ENCODE data around the gene CACNA1S. TPM values are rescaled to one million over a fixed set of nuclear protein-coding genes. Genes with fewer than 3 reads are reported as not detected.

CACNA1S gene
- total RNA-seq, 1 donor from 2014 or later: not detected

- no peak for TF ChIP-seq CTCF (IDR thresholded peaks at IDR 0.05; ENCODE audit: unreplicated experiment)
- no peaks in the 10 kb centered on the region for H3K9me3 Mint-ChIP-seq
These were observed 1.4 kb upstream of the CACNA1S start for GRCh38 chr1:201113451-201114244.

GRCh38 chr1:201112926-201113325 is 700 bp upstream of the CACNA1S start:
- TF ChIP-seq CTCF (IDR thresholded peaks at IDR 0.05; ENCODE audit: unreplicated experiment): no peak
- Mint-ChIP-seq H3K36me3 (no peaks in the 10 kb centered on the region), H3K27me3 (ENCODE audit: low read depth) (peaks cover 34% of the 10 kb centered on the region), H3K27ac (no peak overlapping the region), H3K9me3 (no peaks in the 10 kb centered on the region), H3K4me3 (no peak overlapping the region), H3K4me1 (no peaks in the 10 kb centered on the region)
- no peak for DNase-seq (ENCODE audit: low spot score in 2 of 2, unreplicated experiment in 2 of 2)

More at GRCh38 chr1:201113451-201114244, 1.4 kb upstream of the CACNA1S start:
- Mint-ChIP-seq H3K4me1 (no peaks in the 10 kb centered on the region), H3K36me3 (no peaks in the 10 kb centered on the region), H3K27ac (no peak overlapping the region), H3K4me3 (peak overlapping the region; percentile 73), H3K27me3 (ENCODE audit: low read depth) (peaks cover 39% of the 10 kb centered on the region)
- no peak for DNase-seq (ENCODE audit: low spot score in 2 of 2, unreplicated experiment in 2 of 2)

DNA sequence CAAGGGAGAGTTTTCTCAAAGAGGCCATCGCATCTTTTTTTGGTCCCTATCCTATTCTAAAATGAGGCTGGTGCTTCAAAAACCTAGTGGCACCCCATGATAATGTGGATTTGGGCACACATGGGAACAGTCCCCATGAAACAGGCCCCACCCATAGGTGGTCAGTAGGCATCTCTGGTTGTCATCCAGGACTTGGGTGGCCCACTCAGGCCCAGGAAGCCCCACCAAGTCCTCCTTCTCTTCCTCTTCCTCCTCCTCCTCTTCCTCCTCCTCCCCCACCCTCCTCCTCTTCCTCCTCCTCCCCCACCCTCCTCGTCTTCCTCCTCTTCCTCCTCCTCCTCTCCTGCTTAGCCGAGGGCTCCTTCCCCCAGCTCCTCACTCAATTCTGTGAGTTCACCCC is 554 bp downstream of the CACNA1S start:
- Mint-ChIP-seq H3K27me3 (ENCODE audit: low read depth) (peaks cover 26% of the 10 kb centered on the region), H3K4me1 (no peaks in the 10 kb centered on the region), H3K36me3 (no peaks in the 10 kb centered on the region), H3K4me3 (no peak overlapping the region), H3K27ac (no peak overlapping the region), H3K9me3 (no peaks in the 10 kb centered on the region)
- TF ChIP-seq CTCF (IDR thresholded peaks at IDR 0.05; ENCODE audit: unreplicated experiment): no peak
- no peak for DNase-seq (ENCODE audit: low spot score in 2 of 2, unreplicated experiment in 2 of 2)

DNA sequence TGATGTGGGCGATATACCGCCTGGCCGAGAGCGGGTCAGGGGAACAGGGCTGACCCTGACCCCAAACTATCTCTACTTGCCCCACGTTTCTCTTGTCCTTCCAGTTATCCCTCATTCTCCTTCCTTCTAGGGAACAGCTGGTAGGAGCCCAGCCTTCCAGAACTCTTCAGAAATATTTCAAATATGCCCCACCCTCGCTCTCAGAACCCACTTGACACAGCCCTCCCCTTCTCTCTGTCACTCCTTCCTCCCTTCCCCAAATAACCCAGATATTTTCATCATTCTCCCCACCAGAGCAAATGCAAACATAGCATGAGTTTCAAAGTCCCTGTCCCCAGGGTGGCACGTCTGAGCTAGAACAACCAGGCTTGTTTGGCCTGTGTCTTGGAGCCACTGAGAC is 1.1 kb downstream of the CACNA1S start:
- no peaks in the 10 kb centered on the region for H3K9me3 Mint-ChIP-seq
- H3K4me3 Mint-ChIP-seq: no peak overlapping the region
- no peak for TF ChIP-seq CTCF (IDR thresholded peaks at IDR 0.05; ENCODE audit: unreplicated experiment)
- no peak overlapping the region for H3K27ac Mint-ChIP-seq
- DNase-seq (ENCODE audit: low spot score in 2 of 2, unreplicated experiment in 2 of 2): no peak
- peaks cover 20% of the 10 kb centered on the region for H3K27me3 Mint-ChIP-seq (ENCODE audit: low read depth)
- no peaks in the 10 kb centered on the region for H3K36me3 Mint-ChIP-seq
- H3K4me1 Mint-ChIP-seq: no peaks in the 10 kb centered on the region

GRCh38 chr1:201110616-201111015 is 1.6 kb downstream of the CACNA1S start:
- no peak for TF ChIP-seq CTCF (IDR thresholded peaks at IDR 0.05; ENCODE audit: unreplicated experiment)
- peaks cover 15% of the 10 kb centered on the region for H3K27me3 Mint-ChIP-seq (ENCODE audit: low read depth)
- no peak for DNase-seq (ENCODE audit: low spot score in 2 of 2, unreplicated experiment in 2 of 2)
- H3K9me3 Mint-ChIP-seq: no peaks in the 10 kb centered on the region
- no peaks in the 10 kb centered on the region for H3K4me1 Mint-ChIP-seq
- no peak overlapping the region for H3K27ac Mint-ChIP-seq
- no peak overlapping the region for H3K4me3 Mint-ChIP-seq
- no peaks in the 10 kb centered on the region for H3K36me3 Mint-ChIP-seq

Data from mesothelial cell of epicardium (in vitro differentiated cells).